Activated T-helper 2 cell treated with anti-CD3 and anti-CD28 coated beads, Interferon-gamma antibody, Interleukin-2, Interleukin-4, amounts not matched to agents 10 μg/mL and 5 μg/mL and 100 μg/mL, durations not matched to agents 14 hours and 24 hours and 36 hours (primary cell): ENCODE results near the gene ARRDC2. TPM values are rescaled to one million over a fixed set of nuclear protein-coding genes. Genes with fewer than 3 reads are reported as not detected.
"Not testable (repeated sequence)": the region's sequence is repeated elsewhere in the genome, so short reads cannot be mapped to it uniquely, and the experiment has no call there.

Experiments used
- DNase-seq: peaks from one replicate; pipeline ENCODE4 v3.0.0; 2021; ENCODE audit warnings: low spot score
- H3K27ac Mint-ChIP-seq: one replicate; pipeline ENCODE4 v1.8.0; 2021; ENCODE audit warnings: mixed read lengths
- H3K27me3 Mint-ChIP-seq: one replicate; pipeline ENCODE4 v1.8.0; 2021; ENCODE audit warnings: low read depth, mixed read lengths
- H3K36me3 Mint-ChIP-seq: one replicate; pipeline ENCODE4 v1.8.0; 2021; ENCODE audit warnings: low read depth, mixed read lengths
- H3K4me1 Mint-ChIP-seq: one replicate; pipeline ENCODE4 v1.8.0; 2021; ENCODE audit warnings: low read depth, mixed read lengths
- H3K4me3 Mint-ChIP-seq: one replicate; pipeline ENCODE4 v1.8.0; 2021; ENCODE audit warnings: low read depth, mild to moderate bottlenecking, moderate library complexity, mixed read lengths
- H3K9me3 Mint-ChIP-seq: one replicate; pipeline ENCODE4 v1.8.0; 2021; ENCODE audit warnings: mixed read lengths
- intact Hi-C: fragments of 100-400 bp; cut with micrococcal nuclease; formaldehyde crosslinking; loops from one replicate; pipeline ENCODE4 v1.15.1; 2023
- total RNA-seq: library from RNA; stranded (reverse); gene quantifications from 2 replicates; pipeline ENCODE4 v1.2.3, GENCODE V29; 2022

The ARRDC2 gene
- total RNA-seq, 1 donor from 2014 or later = 40.5 TPM

GRCh38 chr19:17975032-17975431, 32.9 kb upstream of the ARRDC2 start:
- no peak for DNase-seq
- Mint-ChIP-seq H3K36me3 (no peaks in the 10 kb centered on the region), H3K4me3 (no peak overlapping the region), H3K27me3 (peaks cover 10% of the 10 kb centered on the region), H3K27ac (no peak overlapping the region), H3K9me3 (no peaks in the 10 kb centered on the region), H3K4me1 (peaks cover 3% of the 10 kb centered on the region)
- intact Hi-C loops = no loop called here

- DNase-seq = no peak
- intact Hi-C loops = no loop called here
- Mint-ChIP-seq H3K27me3 (peaks cover 16% of the 10 kb centered on the region), H3K9me3 (no peaks in the 10 kb centered on the region), H3K4me1 (peaks cover 3% of the 10 kb centered on the region), H3K27ac (no peak overlapping the region), H3K4me3 (no peak overlapping the region), H3K36me3 (no peaks in the 10 kb centered on the region)
Measured at GRCh38 chr19:17977021-17977420, 30.9 kb upstream of the ARRDC2 start.

DNA sequence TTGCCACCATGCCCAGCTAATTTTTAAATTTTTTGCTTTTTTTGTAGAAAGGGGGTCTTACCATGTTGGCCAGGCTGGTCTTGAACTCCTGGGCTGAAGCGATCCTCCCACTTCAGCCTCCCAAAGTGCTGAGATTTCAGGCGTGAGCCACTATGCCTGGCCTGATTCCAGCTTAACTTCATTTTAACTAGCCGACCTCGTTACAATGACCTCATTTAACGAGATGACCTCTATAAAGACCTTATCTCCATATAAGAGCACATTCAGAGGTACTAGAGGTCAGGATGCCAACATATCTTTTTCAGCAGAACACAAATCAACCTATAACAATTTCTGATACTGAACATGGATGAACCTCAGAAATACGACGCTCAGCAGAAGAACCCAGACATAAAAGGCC, 30.5 kb upstream of the ARRDC2 start:
- H3K27me3 Mint-ChIP-seq = peaks cover 16% of the 10 kb centered on the region
- no peaks in the 10 kb centered on the region for H3K9me3 Mint-ChIP-seq
- H3K4me3 Mint-ChIP-seq = no peak overlapping the region
- no peak for DNase-seq
- no peaks in the 10 kb centered on the region for H3K36me3 Mint-ChIP-seq
- no peak overlapping the region for H3K27ac Mint-ChIP-seq
- H3K4me1 Mint-ChIP-seq = peaks cover 3% of the 10 kb centered on the region
- intact Hi-C loops = no loop called here

GRCh38 chr19:17981611-17982010, 26.4 kb upstream of the ARRDC2 start:
- Mint-ChIP-seq H3K4me1 (peaks cover 3% of the 10 kb centered on the region), H3K27me3 (peaks cover 14% of the 10 kb centered on the region), H3K27ac (no peak overlapping the region), H3K36me3 (no peaks in the 10 kb centered on the region), H3K4me3 (no peak overlapping the region), H3K9me3 (no peaks in the 10 kb centered on the region)
- intact Hi-C loops = no loop called here
- no peak for DNase-seq

GRCh38 chr19:17982430-17982829, 25.5 kb upstream of the ARRDC2 start:
- Mint-ChIP-seq H3K4me1 (peaks cover 3% of the 10 kb centered on the region), H3K9me3 (no peaks in the 10 kb centered on the region), H3K27ac (no peak overlapping the region), H3K27me3 (peaks cover 14% of the 10 kb centered on the region), H3K4me3 (no peak overlapping the region), H3K36me3 (no peaks in the 10 kb centered on the region)
- intact Hi-C loops = no loop called here
- no peak for DNase-seq

- Mint-ChIP-seq H3K27ac (no peak overlapping the region), H3K4me3 (no peak overlapping the region)
Measured at GRCh38 chr19:17985037-17985818, 22.7 kb upstream of the ARRDC2 start.

GRCh38 chr19:17986569-17986968, 21.4 kb upstream of the ARRDC2 start:
- H3K27ac Mint-ChIP-seq, H3K4me3 Mint-ChIP-seq, DNase-seq, H3K36me3 Mint-ChIP-seq, intact Hi-C loops, H3K27me3 Mint-ChIP-seq, H3K9me3 Mint-ChIP-seq, H3K4me1 Mint-ChIP-seq: not testable (repeated sequence)

More at GRCh38 chr19:17985037-17985818, 22.7 kb upstream of the ARRDC2 start:
- Mint-ChIP-seq H3K27me3 (peaks cover 5% of the 10 kb centered on the region), H3K36me3 (no peaks in the 10 kb centered on the region), H3K9me3 (no peaks in the 10 kb centered on the region), H3K4me1 (no peaks in the 10 kb centered on the region)
- intact Hi-C loops = no loop called here
- no peak for DNase-seq

- no peaks in the 10 kb centered on the region for H3K4me1 Mint-ChIP-seq
- H3K4me3 Mint-ChIP-seq = no peak overlapping the region
- intact Hi-C loops = no loop called here
- no peaks in the 10 kb centered on the region for H3K27me3 Mint-ChIP-seq
- DNase-seq = no peak
- no peak overlapping the region for H3K27ac Mint-ChIP-seq
- no peaks in the 10 kb centered on the region for H3K36me3 Mint-ChIP-seq
- no peaks in the 10 kb centered on the region for H3K9me3 Mint-ChIP-seq
Measured at GRCh38 chr19:17988161-17988560, 19.8 kb upstream of the ARRDC2 start.

DNA sequence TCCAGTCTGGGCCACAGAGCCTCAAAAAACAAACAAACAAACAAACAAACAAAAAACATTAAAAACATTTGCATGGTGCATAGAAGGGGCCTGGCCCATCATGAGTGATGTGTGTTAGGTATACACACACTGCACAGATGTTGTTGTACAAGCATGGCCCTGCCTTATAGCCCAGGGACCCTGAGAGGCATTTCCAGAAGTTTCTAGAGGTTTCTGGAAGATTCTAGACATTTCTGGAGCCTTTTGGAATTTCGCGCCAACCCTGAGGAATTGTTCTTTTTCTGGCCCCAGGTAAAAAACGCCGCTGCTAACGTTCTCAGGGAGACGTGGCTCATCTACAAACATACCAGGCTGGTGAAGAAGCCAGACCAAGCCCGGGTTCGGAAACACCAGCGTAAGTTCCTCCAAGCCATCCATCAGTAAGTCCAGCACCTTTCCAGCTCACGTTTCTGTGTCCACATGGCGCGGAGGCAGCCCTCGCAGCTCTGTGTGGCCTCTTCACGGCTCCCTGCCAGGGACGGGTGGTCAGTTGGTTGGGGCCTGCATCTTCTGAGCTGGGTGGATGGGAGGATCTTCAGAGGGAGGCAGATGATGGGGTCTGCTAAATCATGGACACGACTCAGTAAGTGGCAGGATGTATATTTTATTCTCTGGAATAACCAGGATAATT, 18.4 kb upstream of the ARRDC2 start:
- Mint-ChIP-seq H3K36me3 (no peaks in the 10 kb centered on the region), H3K4me1 (no peaks in the 10 kb centered on the region), H3K27ac (no peak overlapping the region), H3K9me3 (no peaks in the 10 kb centered on the region), H3K4me3 (no peak overlapping the region), H3K27me3 (no peaks in the 10 kb centered on the region)
- intact Hi-C loops = no loop called here
- no peak for DNase-seq

DNA sequence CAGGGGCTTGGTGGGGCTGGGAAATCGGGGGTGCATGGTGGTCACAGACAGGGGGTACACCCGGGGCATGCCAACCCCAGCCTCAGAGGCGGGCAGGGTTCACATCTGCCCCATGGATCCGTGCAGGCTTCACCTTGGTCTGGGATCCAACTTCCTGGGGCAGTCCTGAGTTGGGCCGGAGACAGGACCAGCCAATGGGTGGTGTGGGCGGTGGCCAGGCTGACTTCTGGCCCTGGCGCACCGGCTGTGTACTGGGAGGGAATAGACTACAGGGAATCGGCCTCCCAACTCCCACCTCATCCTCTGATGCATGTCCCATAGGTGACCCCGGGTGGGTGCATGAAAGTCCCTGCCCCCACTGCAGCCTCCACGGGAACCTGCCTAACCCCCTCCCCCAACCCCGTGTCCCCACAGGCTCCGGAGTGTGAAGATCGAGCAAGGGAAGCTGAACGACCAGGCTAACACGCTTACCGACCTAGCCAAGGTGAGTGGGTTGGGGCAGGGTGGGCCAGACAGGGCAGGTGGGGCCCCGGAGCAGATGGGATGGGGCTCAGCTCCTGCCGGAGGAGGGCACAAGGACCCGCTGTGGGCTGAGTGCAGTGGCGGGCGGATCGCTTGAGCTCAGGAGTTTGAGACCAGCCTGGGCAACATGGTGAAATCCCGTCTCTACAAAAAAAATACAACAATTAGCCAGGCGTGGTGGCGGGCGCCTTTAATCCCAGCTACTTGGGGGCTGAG, 14.7 kb upstream of the ARRDC2 start:
- DNase-seq = no peak
- Mint-ChIP-seq H3K4me3 (no peak overlapping the region), H3K36me3 (no peaks in the 10 kb centered on the region), H3K4me1 (peaks cover 3% of the 10 kb centered on the region), H3K27me3 (peaks cover 6% of the 10 kb centered on the region), H3K9me3 (no peaks in the 10 kb centered on the region), H3K27ac (no peak overlapping the region)
- intact Hi-C loops = no loop called here

- intact Hi-C loops = loop anchor here (1.0 to 5.0 kb wide), 3 partner anchors 59 to 140 kb away; partner anchors contain the start of genes RPL18A and SLC5A5
- no peak overlapping the region for H3K4me3 Mint-ChIP-seq
- H3K27me3 Mint-ChIP-seq = peaks cover 6% of the 10 kb centered on the region
Measured at GRCh38 chr19:17996826-17997316, 11.1 kb upstream of the ARRDC2 start.

GRCh38 chr19:17997969-17998826, 9.8 kb upstream of the ARRDC2 start:
- Mint-ChIP-seq H3K9me3 (no peaks in the 10 kb centered on the region), H3K36me3 (peaks cover 12% of the 10 kb centered on the region), H3K4me3 (no peak overlapping the region), H3K27ac (no peak overlapping the region), H3K27me3 (peaks cover 6% of the 10 kb centered on the region), H3K4me1 (peaks cover 11% of the 10 kb centered on the region)
- intact Hi-C loops = loop anchor here (1.0 to 5.0 kb wide), 3 partner anchors 60 to 141 kb away; partner anchors contain the start of genes RPL18A and SLC5A5
- no peak for DNase-seq

More at GRCh38 chr19:17996826-17997316, 11.1 kb upstream of the ARRDC2 start:
- H3K4me1 Mint-ChIP-seq = peaks cover 9% of the 10 kb centered on the region
- H3K27ac Mint-ChIP-seq = no peak overlapping the region
- H3K9me3 Mint-ChIP-seq = no peaks in the 10 kb centered on the region
- peak; percentile 81 for DNase-seq
- peaks cover 3% of the 10 kb centered on the region for H3K36me3 Mint-ChIP-seq
